SJSA1 (cell line): ENCODE measurements around the gene USP7. TPM values are rescaled to one million over a fixed set of nuclear protein-coding genes. Genes with fewer than 3 reads are reported as not detected.
A peak's percentile ranks its signal among the peaks of the same experiment; 100 is the strongest.
"Not testable (repeated sequence)": the region's sequence is repeated elsewhere in the genome, so short reads cannot be mapped to it uniquely, and the experiment has no call there.

Experiments
- DNase-seq, 2 experiments: peaks; one replicate each; pipeline ENCODE4 v3.0.0-alpha.2; 2015 to 2020; ENCODE audit warnings: low spot score in 2 of 2, low read depth in 1 of 2
- H3K27ac ChIP-seq: fragments of 250-450 bp; sonication (Bioruptor Pico); 2 replicates; pipeline ENCODE4 v1.5.1; 2020; ENCODE audit warnings: mild to moderate bottlenecking, moderate library complexity
- H3K27me3 ChIP-seq: fragments of 250-450 bp; sonication (Bioruptor Pico); replicated peaks from 2 replicates; pipeline ENCODE4 v1.5.1; 2020; ENCODE audit warnings: mild to moderate bottlenecking, moderate library complexity
- H3K36me3 ChIP-seq: fragments of 250-450 bp; sonication (Bioruptor Pico); 2 replicates; pipeline ENCODE4 v1.5.1; 2020; ENCODE audit warnings: mild to moderate bottlenecking
- H3K4me1 ChIP-seq: fragments of 250-450 bp; sonication (Bioruptor Pico); replicated peaks from 2 replicates; pipeline ENCODE4 v1.6.1; 2021; ENCODE audit warnings: mild to moderate bottlenecking
- H3K4me3 ChIP-seq: fragments of 250-450 bp; sonication (Bioruptor Pico); 2 replicates; pipeline ENCODE4 v1.5.1; 2020; ENCODE audit warnings: mild to moderate bottlenecking
- H3K9me3 ChIP-seq: fragments of 250-450 bp; sonication (Bioruptor Pico); replicated peaks from 2 replicates; pipeline ENCODE4 v1.5.1; 2020; ENCODE audit warnings: mild to moderate bottlenecking
- total RNA-seq: library from RNA; depleted of rRNA; stranded (reverse); fragments of >200 nt; shearing (Covaris generic); gene quantifications from 2 replicates; pipeline ENCODE4 v1.2.3, GENCODE V29; 2014; rRNA removed

USP7 gene
- total RNA-seq, 1 experiment from 2014 or later = 51.5 TPM

DNA sequence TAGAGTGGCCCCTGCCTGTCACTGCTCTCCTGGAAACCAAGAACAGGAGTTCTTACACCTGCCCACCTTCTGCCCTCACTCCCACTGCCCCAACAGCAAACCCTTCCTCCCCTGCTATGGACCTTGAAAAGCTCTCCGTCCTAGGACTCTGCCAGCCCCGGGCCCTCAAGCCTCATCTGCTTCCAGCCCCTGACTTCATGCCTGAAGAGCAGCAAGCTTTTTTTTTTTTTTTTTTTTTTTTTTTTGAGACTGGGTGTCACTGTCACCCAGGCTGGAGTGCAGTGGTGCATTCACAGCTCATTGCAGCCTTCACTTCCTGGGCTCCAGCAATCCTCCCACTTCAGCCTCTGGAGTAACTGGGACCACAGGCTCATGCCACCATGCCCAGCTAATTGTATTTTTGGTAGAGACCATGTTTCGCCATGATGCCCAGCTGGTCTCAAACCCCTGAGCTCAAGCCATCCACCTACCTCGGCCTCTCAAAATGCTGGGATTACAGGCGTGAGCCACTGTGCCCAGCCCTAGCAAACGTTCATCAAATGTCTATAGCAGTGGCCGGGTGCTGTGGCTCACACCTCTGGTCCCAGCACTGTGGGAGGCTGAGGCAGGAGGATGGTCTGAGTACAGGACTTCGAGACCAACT lies 111.8 kb downstream of the USP7 start:
- no peak for DNase-seq
- Histone ChIP-seq H3K9me3 (no peaks in the 10 kb centered on the region), H3K27ac (no peak overlapping the region), H3K4me3 (no peak overlapping the region), H3K36me3 (peaks cover 95% of the 10 kb centered on the region), H3K4me1 (peaks cover 29% of the 10 kb centered on the region), H3K27me3 (no peaks in the 10 kb centered on the region)

DNA sequence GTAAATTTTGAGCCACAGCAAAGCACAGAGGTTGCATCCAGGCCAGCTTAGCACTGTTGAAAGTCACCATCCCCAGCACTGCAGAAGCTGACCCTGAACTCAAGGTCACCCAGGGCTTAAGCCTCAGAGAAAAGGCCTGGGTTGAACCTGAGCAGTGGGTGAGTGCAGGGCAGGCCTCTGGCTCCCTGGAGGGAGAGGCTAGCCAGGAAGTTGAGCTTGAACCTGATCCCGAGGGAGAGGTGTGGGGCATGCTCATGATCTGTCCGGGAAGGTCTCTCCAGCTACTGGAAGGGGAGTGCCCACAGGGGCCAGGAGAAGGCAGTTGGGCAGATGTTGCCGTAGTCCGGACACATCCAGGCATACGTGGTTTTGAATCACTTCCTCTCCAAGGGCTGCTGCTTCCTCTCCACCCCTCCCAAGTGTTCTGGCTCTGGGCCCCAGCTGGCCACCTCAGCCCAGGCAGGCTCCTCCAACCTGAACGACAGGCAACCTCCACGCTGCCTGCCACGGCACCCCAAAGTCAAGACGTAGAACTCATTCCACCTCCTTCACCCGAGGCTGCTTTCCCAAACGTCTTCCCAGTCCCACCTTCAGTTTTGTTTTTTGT lies 113.3 kb downstream of the USP7 start:
- peak overlapping the region; percentile 16 for H3K27ac ChIP-seq
- DNase-seq = peak; percentile 36 to 62
- H3K4me3 ChIP-seq = no peak overlapping the region

GRCh38 chr16:8849411-8850011 lies 114.2 kb downstream of the USP7 start:
- H3K4me3 ChIP-seq = no peak overlapping the region
- no peaks in the 10 kb centered on the region for H3K9me3 ChIP-seq
- peaks cover 29% of the 10 kb centered on the region for H3K4me1 ChIP-seq
- H3K27me3 ChIP-seq = no peaks in the 10 kb centered on the region
- peaks cover 82% of the 10 kb centered on the region for H3K36me3 ChIP-seq
- H3K27ac ChIP-seq = no peak overlapping the region
- DNase-seq = peak in 1 of 2 experiments; percentile 43

More for the DNA sequence above, 113.3 kb downstream of the USP7 start:
- Histone ChIP-seq H3K9me3 (no peaks in the 10 kb centered on the region), H3K36me3 (peaks cover 91% of the 10 kb centered on the region), H3K4me1 (peaks cover 29% of the 10 kb centered on the region), H3K27me3 (no peaks in the 10 kb centered on the region)

GRCh38 chr16:8848939-8849391 lies 114.7 kb downstream of the USP7 start:
- peaks cover 77% of the 10 kb centered on the region for H3K36me3 ChIP-seq
- H3K4me1 ChIP-seq = peaks cover 29% of the 10 kb centered on the region
- H3K27me3 ChIP-seq = no peaks in the 10 kb centered on the region
- no peak overlapping the region for H3K4me3 ChIP-seq
- peak; percentile 33 to 65 for DNase-seq
- no peaks in the 10 kb centered on the region for H3K9me3 ChIP-seq
- H3K27ac ChIP-seq = no peak overlapping the region; the same call in none of the 2 replicates

- H3K27ac ChIP-seq = no peak overlapping the region; the same call in none of the 2 replicates
- peaks cover 29% of the 10 kb centered on the region for H3K4me1 ChIP-seq
- H3K4me3 ChIP-seq = no peak overlapping the region
- no peaks in the 10 kb centered on the region for H3K27me3 ChIP-seq
- no peaks in the 10 kb centered on the region for H3K9me3 ChIP-seq
- peak in 1 of 2 experiments; percentile 42 for DNase-seq
- peaks cover 71% of the 10 kb centered on the region for H3K36me3 ChIP-seq
Measured at GRCh38 chr16:8848231-8848938, 115.3 kb downstream of the USP7 start.

GRCh38 chr16:8847623-8848022 lies 116.1 kb downstream of the USP7 start:
- no peak overlapping the region for H3K4me3 ChIP-seq
- no peaks in the 10 kb centered on the region for H3K27me3 ChIP-seq
- peaks cover 29% of the 10 kb centered on the region for H3K4me1 ChIP-seq
- H3K27ac ChIP-seq = no peak overlapping the region
- H3K36me3 ChIP-seq = peaks cover 64% of the 10 kb centered on the region
- peak in 1 of 2 experiments; percentile 43 for DNase-seq
- H3K9me3 ChIP-seq = no peaks in the 10 kb centered on the region

DNA sequence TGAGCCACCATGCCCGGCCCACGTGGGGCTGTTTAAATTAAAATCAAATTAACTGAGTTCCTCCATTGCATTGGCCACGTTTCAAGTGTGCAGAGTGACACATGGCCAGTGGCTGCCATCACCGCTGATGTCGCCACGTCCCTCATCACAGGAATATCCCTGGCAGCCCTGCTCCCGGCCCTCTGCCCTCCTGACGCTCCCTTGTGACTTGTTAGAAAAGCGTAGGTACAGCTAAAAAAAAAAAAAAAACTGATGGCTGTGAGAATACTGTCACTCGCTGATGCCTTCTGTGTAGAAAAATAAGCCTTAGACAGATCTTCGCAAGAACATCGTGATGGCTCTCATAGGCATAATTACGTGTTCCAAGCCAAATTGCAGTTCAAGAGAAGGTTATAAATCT lies 116.6 kb downstream of the USP7 start:
- H3K4me1 ChIP-seq = peaks cover 29% of the 10 kb centered on the region
- no peak overlapping the region for H3K27ac ChIP-seq
- peaks cover 59% of the 10 kb centered on the region for H3K36me3 ChIP-seq
- no peak overlapping the region for H3K4me3 ChIP-seq
- DNase-seq = no peak
- H3K27me3 ChIP-seq = no peaks in the 10 kb centered on the region
- no peaks in the 10 kb centered on the region for H3K9me3 ChIP-seq

DNA sequence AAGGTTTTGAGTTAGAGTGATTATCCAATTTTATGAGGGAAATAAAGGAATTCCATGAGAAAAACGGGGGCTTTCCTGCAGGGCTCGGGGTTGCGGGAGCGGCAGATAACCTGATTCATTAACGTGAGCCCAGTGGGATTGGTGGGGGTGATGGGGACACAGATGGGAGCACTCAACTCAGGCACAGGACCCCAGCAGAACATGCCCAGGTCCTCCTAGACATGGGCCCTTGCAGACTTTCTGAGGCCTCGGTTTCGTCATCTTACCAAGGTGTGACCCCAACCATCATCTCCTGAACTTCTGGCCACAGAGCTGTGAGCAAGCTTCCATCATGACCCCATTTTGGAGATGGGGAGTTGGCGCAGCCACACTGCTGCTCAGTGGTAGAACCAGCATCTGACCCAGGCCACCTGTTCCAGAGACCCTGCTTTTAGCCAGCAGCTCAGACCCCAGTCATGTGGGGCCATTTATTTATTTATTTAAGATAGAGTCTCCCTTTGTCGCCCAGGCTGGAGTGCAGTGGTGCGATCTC lies 117.2 kb downstream of the USP7 start:
- Histone ChIP-seq H3K4me1 (peaks cover 29% of the 10 kb centered on the region), H3K36me3 (peaks cover 54% of the 10 kb centered on the region), H3K27me3 (no peaks in the 10 kb centered on the region), H3K9me3 (no peaks in the 10 kb centered on the region), H3K27ac (no peak overlapping the region), H3K4me3 (no peak overlapping the region)
- no peak for DNase-seq

GRCh38 chr16:8845699-8846298 lies 117.9 kb downstream of the USP7 start:
- no peak overlapping the region for H3K27ac ChIP-seq
- H3K4me3 ChIP-seq = no peak overlapping the region

GRCh38 chr16:8843296-8843695 lies 120.4 kb downstream of the USP7 start:
- not testable (repeated sequence) for DNase-seq, H3K4me1 ChIP-seq, H3K4me3 ChIP-seq, H3K9me3 ChIP-seq, H3K27me3 ChIP-seq, H3K27ac ChIP-seq
- H3K36me3 ChIP-seq = peaks cover 22% of the 10 kb centered on the region

More at GRCh38 chr16:8845699-8846298, 117.9 kb downstream of the USP7 start:
- Histone ChIP-seq H3K4me1 (peaks cover 26% of the 10 kb centered on the region), H3K9me3 (no peaks in the 10 kb centered on the region), H3K27me3 (no peaks in the 10 kb centered on the region), H3K36me3 (peaks cover 47% of the 10 kb centered on the region)
- no peak for DNase-seq

Other genes starting within 250 kb of the USP7 start
- 3.0 and 6.8 TPM in 2 replicates for gene TMEM186, start 166.3 kb downstream of the USP7 start, total RNA-seq
- 47.9 and 50.2 TPM in 2 replicates for gene PMM2, start 166.1 kb downstream of the USP7 start, total RNA-seq
- gene CARHSP1, start 94.9 kb downstream of the USP7 start, total RNA-seq = 162 and 182 TPM in 2 replicates
- gene LITAFD, start 81.6 kb downstream of the USP7 start, total RNA-seq = not detected in 2 replicates
- 72.6 and 91.1 TPM in 2 replicates for gene HAPSTR1, start 127.7 kb upstream of the USP7 start, total RNA-seq